ENCODE data around the gene NTHL1.

- TF ChIP-seq POLR2A (IDR thresholded peaks at IDR 0.05; ENCODE audit: low read depth, low read length) (no peak), MAX (IDR thresholded peaks at IDR 0.05; ENCODE audit: insufficient read depth, insufficient read length) (no peak), CTCF (IDR thresholded peaks at IDR 0.05; ENCODE audit: extremely low read depth in 1 of 2, insufficient read depth in 1 of 2, low read depth in 1 of 2, low read length in 2 of 2) (no peak), POLR2AphosphoS5 (IDR thresholded peaks at IDR 0.05; ENCODE audit: insufficient read depth, low read depth, low read length) (no peak), JUN (IDR thresholded peaks at IDR 0.05; ENCODE audit: borderline replicate concordance, insufficient read depth, insufficient read length, low read depth) (no peak)
Measured at GRCh38 chr16:2019518-2019920, 28.1 kb downstream of the NTHL1 start, which contains the start of gene NPW.

Data from endothelial cell of umbilical vein (primary cell).